DOHH2 (cell line): Measurements from ENCODE around the gene EGF.
"Not testable (repeated sequence)": the region's sequence is repeated elsewhere in the genome, so short reads cannot be mapped to it uniquely, and the experiment has no call there.

Source experiments
- CTCF ChIP-seq: fragments of 200-600 bp; sonication (generic); IDR thresholded peaks from one replicate; pipeline ENCODE4 v1.5.1; 2014; ENCODE audit warnings: antibody characterized with exemption, mild to moderate bottlenecking, low read depth, low read length; ENCODE audit not compliant: poor library complexity, severe bottlenecking
- EZH2phosphoT487 ChIP-seq: fragments of 200-600 bp; sonication (generic); IDR thresholded peaks from 2 replicates; pipeline ENCODE4 v1.6.1; 2017; ENCODE audit warnings: borderline replicate concordance, mild to moderate bottlenecking, antibody characterized with exemption, low read length, moderate library complexity, mixed read lengths

- TF ChIP-seq CTCF, EZH2phosphoT487: not testable (repeated sequence)
These were observed 36.5 kb downstream of the EGF start for GRCh38 chr4:109949099-109949718.
